NCI-H187 treated with DMSO at 0.1 percent for 48 hours (cell line): ENCODE data around the gene GREB1L.
"Not testable (repeated sequence)": the region's sequence is repeated elsewhere in the genome, so short reads cannot be mapped to it uniquely, and the experiment has no call there.

Experiments used
- DNase-seq: peaks from one replicate; lab custom pipeline; 2025; lab: John Stamatoyannopoulos, UW

The GREB1L gene

GRCh38 chr18:21242141-21242779 is at the start of gene GREB1L:
Gene GREB1L, plus strand, starts transcription at chr18:21242232. Its CDS starts 141,287 bp downstream, at chr18:21383519.
- DNase-seq, result no peak

DNA sequence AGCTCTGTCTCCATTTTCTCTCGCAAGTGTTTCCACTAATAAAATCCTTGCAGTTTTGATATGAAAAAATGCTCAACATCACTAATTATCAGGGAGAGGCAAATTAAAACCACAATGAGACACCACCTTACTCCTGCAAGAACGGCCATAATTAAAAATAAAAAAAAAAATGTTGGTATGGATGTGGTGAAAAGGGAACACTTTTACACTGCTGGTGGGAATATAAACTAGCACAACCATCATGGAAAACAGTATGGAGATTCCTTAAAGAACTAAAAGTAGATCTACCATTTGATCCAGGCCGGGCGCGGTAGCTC is 49.8 kb upstream of the GREB1L start:
- no peak for DNase-seq

DNA sequence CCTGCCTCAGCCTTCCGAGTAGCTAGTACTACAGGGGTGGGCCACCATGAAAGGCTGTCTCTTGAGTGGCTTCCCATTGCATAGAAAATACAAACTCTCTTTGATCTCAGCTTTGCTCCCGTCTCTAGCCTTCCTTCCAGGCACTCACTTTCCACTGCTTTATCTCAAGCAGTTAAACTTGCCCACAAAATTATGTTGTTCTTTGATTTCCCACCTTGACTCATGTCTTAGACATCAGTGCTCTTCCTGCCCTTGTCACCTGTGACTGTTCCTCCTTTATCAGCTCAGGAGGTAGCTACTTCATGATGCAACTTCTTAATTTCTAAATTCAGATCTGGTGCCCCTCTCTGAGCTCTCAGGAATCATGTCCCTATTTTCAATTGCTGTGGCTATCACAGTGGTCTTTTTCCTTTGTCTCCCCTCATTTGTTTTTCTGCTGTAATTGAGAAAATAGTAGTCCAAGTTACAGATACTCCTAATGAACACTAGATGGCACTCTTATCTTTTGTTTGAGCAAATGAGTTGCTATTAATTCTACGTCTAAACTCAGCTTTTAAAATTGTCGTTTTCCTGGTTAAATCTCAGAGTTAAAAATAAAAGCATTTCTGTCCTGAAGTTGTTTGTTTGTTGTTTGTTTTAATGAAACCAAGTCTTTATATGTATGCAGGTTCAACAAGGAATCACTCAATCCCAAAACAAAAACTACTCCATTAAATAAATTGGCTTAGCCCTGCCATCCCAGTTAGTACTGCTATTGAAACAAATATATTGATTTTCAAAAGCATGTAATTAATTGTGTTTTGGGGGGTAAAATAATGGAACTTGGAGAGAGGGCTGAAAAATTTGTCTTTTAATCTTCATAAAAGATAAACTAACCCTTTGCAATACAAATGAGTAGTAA is 46.9 kb upstream of the GREB1L start:
- DNase-seq, result no peak

DNA sequence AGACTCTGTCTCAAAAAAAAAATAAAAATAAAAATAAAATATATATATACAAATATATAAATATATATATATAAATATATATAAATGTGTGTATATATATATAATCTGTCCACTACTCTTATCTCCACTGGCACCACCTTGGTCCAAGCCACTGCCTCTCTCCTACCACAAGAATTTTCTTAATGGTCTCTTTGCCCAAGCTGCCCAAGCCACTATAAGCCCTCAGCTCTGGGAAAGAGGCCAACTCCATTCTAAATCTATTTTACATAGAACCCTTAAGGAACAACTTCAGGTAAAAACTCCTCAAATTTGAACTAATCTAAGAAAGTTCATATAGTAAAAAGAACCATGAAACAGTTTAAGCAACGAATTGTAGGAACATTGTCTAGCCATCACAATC is 45.6 kb upstream of the GREB1L start:
- no peak for DNase-seq

DNA sequence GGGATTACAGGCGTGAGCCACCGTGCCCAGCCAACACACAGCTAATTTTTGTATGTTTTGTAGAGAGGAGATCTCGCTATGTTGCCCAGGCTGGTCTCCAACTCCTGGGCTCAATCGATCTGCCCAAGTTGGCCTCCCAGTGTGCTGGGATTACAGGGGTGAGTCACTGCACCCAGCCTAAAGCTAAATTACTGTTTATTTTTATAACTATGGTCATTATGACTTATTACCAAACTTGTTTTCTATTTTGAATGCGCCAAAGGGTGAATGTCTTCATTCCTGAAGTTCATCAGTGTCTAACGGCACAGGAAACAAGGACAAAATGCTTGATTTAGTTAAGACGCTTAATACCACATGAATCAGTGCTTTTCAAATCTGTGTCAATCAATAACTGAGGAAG is 38.9 kb upstream of the GREB1L start:
- DNase-seq, result no peak

- no peak for DNase-seq
These were observed 38.3 kb upstream of the GREB1L start for GRCh38 chr18:21203542-21204241.

DNA sequence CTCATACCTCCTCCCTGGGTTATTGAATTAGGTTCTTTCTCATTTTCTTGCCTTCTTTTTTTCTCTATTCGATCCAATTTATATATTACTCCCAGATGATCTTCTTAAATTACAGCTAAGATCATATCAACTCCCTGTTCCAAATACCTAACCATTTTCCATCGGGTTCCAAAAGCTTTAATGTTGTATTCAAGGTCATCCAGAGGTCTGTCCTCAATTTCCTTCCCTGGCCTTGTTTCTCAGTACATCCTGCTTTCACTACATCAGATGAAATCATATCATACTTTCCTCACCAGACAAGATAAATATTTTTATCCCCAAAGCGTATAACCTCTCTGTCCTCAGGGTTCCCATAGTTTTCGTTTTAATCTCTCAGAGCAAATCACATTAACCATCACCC is 36.3 kb upstream of the GREB1L start:
- no peak for DNase-seq

DNA sequence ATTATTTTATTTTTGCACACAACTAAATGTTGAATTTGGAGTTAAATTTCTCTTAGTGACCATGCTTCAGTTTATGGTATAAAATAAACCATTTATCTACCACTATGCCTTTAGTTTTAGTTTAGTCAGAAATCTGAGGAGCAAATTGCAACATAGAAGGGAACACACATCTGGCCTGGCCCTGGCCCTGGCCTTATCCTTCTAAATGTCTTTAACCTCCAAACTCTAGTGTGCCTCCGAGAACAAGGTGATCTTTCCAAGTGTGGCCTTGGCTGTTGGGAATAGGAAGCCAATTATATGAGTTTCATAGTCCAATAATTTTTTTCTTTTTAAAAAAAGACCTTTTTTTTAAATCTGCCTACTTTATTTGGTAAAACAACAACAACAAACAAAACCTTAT is 31.8 kb upstream of the GREB1L start:
- DNase-seq, result no peak

DNA sequence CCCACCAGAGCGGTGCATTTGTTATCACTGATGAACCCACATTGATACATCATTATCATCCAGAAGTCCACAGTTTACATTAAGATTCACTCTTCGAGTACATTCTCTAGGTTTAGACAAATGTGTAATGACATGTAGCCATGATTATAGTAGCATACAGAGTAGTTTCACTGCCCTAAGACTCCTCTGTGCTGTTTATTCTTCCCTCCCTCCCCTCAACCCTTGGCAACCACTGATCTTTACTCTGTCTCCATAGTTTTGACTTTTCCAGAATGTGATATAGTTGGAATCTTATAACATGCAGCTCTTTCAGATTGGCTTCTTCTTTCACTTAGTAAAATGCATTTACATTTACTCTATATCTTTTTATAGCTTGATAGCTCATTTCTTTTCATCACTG is 31.2 kb upstream of the GREB1L start:
- DNase-seq, result no peak

DNA sequence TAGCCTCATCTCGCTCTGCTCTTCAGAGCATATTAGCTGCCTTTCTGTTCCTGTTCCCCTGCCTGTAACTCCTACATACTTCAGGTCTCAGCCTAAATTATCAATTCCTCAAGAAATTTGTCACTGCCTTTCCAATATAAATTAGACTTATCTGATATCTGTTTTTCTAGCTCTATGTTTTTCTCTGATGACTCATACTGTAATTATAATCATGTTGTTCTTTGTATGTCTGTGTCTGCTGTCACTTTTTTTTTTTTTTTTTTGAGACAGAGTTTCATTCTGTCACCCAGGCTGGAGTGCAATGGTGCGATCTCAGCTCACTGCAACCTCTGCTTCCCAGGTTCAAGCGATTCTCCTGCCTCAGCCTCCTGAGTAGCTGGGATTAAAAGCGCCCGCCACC is 27.6 kb upstream of the GREB1L start:
- DNase-seq, result not testable (repeated sequence)

GRCh38 chr18:21215490-21215889 is 26.5 kb upstream of the GREB1L start:
- DNase-seq, result no peak

GRCh38 chr18:21218862-21219261 is 23.2 kb upstream of the GREB1L start:
- DNase-seq, result no peak

DNA sequence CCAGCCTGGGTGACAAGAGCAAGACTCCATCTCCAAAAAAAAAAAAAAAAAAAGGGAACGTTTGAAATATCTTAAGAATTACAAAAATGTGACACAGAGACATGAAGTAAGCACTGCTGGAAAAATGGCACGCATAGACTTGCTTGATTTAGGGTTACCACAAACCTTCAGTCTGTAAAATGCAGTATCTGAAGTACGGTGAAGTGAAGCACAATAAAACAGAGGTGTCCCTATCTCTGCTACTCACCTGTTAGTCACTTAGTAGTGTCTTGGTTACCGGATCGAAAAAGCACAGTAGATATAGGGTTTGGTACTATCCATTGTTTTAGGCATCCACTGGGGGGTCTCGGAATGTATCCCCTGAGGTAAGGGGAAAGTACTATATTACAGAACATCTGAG is 11.6 kb upstream of the GREB1L start:
- DNase-seq, result no peak

GRCh38 chr18:21241301-21242048 is 557 bp upstream of the GREB1L start:
- no peak for DNase-seq

DNA sequence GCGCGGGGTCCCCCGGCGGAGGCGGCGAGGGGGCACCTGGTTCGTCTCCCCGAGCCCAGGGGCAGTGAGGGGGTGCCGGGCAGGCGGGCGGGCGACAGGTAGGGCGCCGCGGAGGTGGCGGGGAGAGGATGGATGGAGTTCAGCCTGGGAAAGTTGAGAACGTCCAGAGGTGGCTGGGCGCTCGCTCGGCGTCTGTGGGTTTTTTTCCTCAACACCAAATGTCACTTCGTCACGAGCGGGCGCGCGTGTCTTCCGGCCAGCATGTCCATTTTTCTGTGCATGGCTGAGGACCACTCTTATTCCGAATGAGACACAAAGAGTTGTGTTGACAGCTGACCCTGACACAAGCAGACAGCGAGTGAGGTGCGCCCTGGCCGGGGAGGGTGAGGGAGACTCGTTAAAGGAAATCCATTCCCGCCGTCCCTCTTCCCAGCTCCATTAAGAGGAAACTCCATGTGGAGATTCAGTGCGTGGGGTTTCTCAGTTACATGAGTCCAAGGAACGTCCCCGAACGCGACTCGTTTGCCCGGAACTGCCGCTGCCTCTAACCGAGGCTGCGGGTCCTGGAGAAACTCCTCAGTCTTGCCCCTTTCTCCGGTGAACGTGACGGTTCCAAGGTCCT is 859 bp downstream of the GREB1L start:
- no peak for DNase-seq

DNA sequence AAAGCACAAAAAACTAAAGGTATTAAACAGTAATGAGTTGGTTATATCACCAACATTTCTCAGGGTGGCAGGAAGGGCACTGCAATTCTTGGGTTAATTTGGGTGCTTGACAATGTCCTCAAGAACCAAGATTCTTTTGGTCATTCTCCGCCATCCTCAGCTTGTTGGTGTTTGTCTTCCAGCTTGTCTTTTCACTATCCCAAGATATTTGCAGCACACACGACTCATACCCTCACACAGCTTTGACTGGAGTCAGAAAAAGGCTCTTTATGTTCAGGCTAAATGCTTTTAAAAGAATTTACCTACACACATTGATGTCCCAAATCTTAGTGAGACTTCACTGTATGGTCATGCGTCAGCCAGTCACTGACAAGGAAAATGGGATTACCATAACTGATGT is 12.5 kb downstream of the GREB1L start:
- DNase-seq, result no peak

DNA sequence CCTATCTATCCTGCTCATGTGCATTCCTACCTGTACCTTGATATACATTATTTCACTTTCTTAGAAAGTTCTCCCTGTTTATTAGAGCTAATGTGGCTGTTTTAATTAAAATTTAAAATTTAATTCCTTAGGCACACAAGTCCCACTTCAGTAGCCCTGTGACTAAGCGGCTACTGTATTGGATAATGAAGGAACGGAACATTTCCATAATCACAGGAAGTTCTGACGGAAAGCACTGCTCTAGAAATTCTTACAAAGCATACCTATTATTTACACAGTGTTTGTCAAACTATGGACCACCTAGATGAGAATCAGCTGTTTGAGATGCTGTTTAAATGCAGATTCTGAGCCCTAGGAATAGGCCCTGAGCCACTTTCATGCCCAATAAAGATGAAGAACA is 13.2 kb downstream of the GREB1L start:
- DNase-seq, result no peak

DNA sequence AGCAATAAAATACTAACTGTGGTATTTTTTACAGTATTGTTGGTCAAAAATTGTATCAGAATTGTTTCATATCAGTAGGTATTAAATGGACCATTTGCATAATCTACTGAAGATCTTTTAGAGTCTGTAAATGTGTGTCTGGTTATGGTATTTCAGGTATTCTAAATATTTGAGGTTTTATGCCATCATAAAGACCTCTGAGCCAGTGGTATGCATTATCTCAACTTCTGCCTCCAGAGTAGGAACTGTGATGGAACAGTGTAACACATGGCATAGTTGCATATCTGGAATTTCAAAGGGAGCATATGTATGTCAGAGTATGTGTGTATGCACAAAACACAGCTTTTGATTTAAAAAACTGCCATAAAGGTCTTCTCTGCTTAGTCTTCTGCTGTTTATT is 15.4 kb downstream of the GREB1L start:
- no peak for DNase-seq

GRCh38 chr18:21260621-21261020 is 18.6 kb downstream of the GREB1L start:
- no peak for DNase-seq

DNA sequence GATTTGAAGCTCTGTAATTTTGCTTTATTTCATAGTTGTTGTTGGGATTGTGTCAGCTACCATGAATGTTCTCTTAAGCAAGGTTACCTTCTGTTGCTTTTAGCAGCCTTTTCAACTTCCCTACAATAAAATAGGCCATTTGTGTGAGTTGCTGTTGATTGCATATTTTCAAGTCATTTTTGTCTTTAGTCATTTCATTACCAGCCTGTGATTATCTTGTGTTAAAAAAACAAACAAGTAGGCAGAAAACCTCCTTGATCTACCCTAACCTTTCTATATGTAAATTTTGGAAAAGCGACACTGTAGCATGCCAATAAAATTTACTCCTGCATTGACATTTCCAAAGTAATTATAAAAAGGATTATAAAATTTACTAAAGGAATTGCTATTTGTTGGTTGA is 19.3 kb downstream of the GREB1L start:
- DNase-seq, result no peak

- no peak for DNase-seq
These were observed 20.2 kb downstream of the GREB1L start for GRCh38 chr18:21262244-21262643.

DNA sequence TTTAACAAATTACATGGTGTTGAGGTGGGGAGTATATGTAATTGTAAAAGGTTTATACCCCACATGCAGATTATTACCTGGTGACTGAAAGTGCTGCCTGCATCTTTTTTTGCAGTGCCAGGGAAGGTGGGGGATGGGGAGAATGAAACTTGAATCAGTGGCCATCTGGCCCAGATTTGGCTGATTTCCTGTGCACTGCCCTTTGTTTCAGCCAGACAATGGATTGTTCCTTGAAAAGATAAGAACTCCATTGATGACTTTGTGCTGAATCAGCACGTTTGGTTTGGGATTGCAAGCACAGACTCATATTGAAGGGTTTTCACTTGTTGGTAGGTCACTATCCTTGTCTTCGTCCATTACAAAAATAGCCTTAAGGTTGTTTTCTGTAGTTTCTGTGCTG is 20.9 kb downstream of the GREB1L start:
- DNase-seq, result no peak
